Right cardiac atrium (tissue), 5 donors: Measurements from ENCODE around the gene TRIM49C. TPM values are rescaled to one million over a fixed set of nuclear protein-coding genes. Genes with fewer than 3 reads are reported as not detected.
"Not testable (repeated sequence)": the region's sequence is repeated elsewhere in the genome, so short reads cannot be mapped to it uniquely, and the experiment has no call there.

Experiments
- ATAC-seq, 2 donors: fragments of 200-7000 bp; cut with Tn5 transposase; one replicate each; pipeline versions ENCODE4 v1.8.0 to v1.9.1; 2020; ENCODE audit warnings: moderate library complexity in 2 of 2, mild to moderate bottlenecking in 1 of 2
- DNase-seq, 3 donors: peaks; one replicate each; pipeline ENCODE4 v3.0.0-alpha.2; 2020
- H3K27ac ChIP-seq: one replicate; pipeline ENCODE4 v1.5.1; 2013; ENCODE audit warnings: mild to moderate bottlenecking, low read length, control low read depth, moderate library complexity
- H3K27me3 ChIP-seq: one replicate; pipeline ENCODE4 v1.6.1; 2013; ENCODE audit not compliant: control insufficient read depth, insufficient read depth
- H3K4me1 ChIP-seq: one replicate; pipeline ENCODE4 v1.6.1; 2013; ENCODE audit warnings: low read length; ENCODE audit not compliant: control insufficient read depth, insufficient read depth
- H3K4me3 ChIP-seq: one replicate; pipeline ENCODE4 v1.5.1; 2013; ENCODE audit warnings: low read length, control low read depth
- H3K9me3 ChIP-seq: one replicate; pipeline ENCODE4 v1.6.1; 2013; ENCODE audit warnings: low read length; ENCODE audit not compliant: control insufficient read depth
- WGBS: extraction: QIAGEN DNeasy Blood & Tissue Kit; methylation state at CpG from one replicate; pipeline ENCODE4 v1.1.7; 2013; 5-methylcytosine and 5-hydroxymethylcytosine counted together
- intact Hi-C, 4 donors: fragments of 100-400 bp; cut with DNase I; formaldehyde crosslinking; loops; one replicate each; pipeline versions ENCODE4 v1.11.0 to v1.14.0; 2022 to 2023
- long read RNA-seq, 4 donors: library from polyadenylated mRNA; unstranded; transcript quantifications; one replicate each; pipeline ENCODE4 v2.0.0, GENCODE V29; 2020 to 2021
- polyA plus RNA-seq: library from polyadenylated mRNA; stranded (reverse); fragments of 200-250 nt; gene quantifications from one replicate; pipeline ENCODE4 v1.2.3, GENCODE V29; 2013
- total RNA-seq, 4 donors: library from RNA; stranded (reverse); fragmentation: NEBNext Ultra II Directional; extraction: Animal tissue kit (Norgen Biotek cat#: 25700); gene quantifications; one replicate each; pipeline ENCODE4 v1.2.1, GENCODE V29; 2021
- donor health status: healthy with polysubstance abuse.
- donor health status: DM: no; HTN: yes; CAD: no.
- donor health status: DM: no; HTN: no; CAD: no.
- donor health status: DM: no; HTN: yes; CAD: no; lungs with severe emphysema.
- donor health status: DM: yes; HTN: yes; CAD: no.

The TRIM49C gene
- not detected for total RNA-seq
- polyA plus RNA-seq = not detected
- long read RNA-seq, donor 1 = 0 reads
- long read RNA-seq, donor 2 = 0 reads
- long read RNA-seq, donor 3 = 0 reads
- long read RNA-seq, donor 4 = 0 reads

GRCh38 chr11:90030806-90031205, at the start of gene TRIM49C:
Gene TRIM49C, plus strand, starts transcription at chr11:90031106. Its CDS starts 4,106 bp downstream, at chr11:90035212.
- H3K4me1 ChIP-seq, ATAC-seq, H3K4me3 ChIP-seq, H3K9me3 ChIP-seq, DNase-seq, intact Hi-C loops, H3K27me3 ChIP-seq, H3K27ac ChIP-seq: not testable (repeated sequence)
- 75% methylated on average over 1 of the region's 2 CpGs for WGBS

- H3K9me3 ChIP-seq, intact Hi-C loops, H3K27me3 ChIP-seq, H3K4me3 ChIP-seq, ATAC-seq, H3K4me1 ChIP-seq, H3K27ac ChIP-seq, DNase-seq: not testable (repeated sequence)
- whole genome bisulfite sequencing = 71% methylated on average over 2 of the region's 3 CpGs
Measured at GRCh38 chr11:90024184-90024583, 6.7 kb upstream of the TRIM49C start.

GRCh38 chr11:90051591-90052209, 20.8 kb downstream of the TRIM49C start:
- H3K27me3 ChIP-seq, H3K9me3 ChIP-seq, H3K27ac ChIP-seq, H3K4me1 ChIP-seq, H3K4me3 ChIP-seq, intact Hi-C loops, ATAC-seq: not testable (repeated sequence)
- 30% methylated on average over 13 of the region's 41 CpGs for WGBS
- DNase-seq = peak in 1 of 3 donors; percentile 14

- intact Hi-C loops, ATAC-seq, H3K4me1 ChIP-seq, H3K9me3 ChIP-seq, H3K4me3 ChIP-seq, H3K27ac ChIP-seq, DNase-seq, H3K27me3 ChIP-seq: not testable (repeated sequence)
- 3% methylated on average over 13 of the region's 33 CpGs for WGBS
Measured at GRCh38 chr11:90052311-90052710, 21.4 kb downstream of the TRIM49C start.

- H3K4me3 ChIP-seq, intact Hi-C loops, H3K27ac ChIP-seq, DNase-seq, ATAC-seq, H3K9me3 ChIP-seq, H3K27me3 ChIP-seq, H3K4me1 ChIP-seq: not testable (repeated sequence)
- 24% methylated on average over 10 of the region's 28 CpGs for WGBS
Measured at GRCh38 chr11:90053545-90053944, 22.6 kb downstream of the TRIM49C start.

GRCh38 chr11:90085650-90086049, 54.7 kb downstream of the TRIM49C start, which contains the start of gene UBTFL1:
Gene UBTFL1, plus strand, starts transcription at chr11:90085950. Its CDS starts 0 bp downstream, at chr11:90085950.
- DNase-seq, H3K9me3 ChIP-seq, H3K4me1 ChIP-seq, H3K27ac ChIP-seq, H3K4me3 ChIP-seq, ATAC-seq, intact Hi-C loops, H3K27me3 ChIP-seq: not testable (repeated sequence)
- WGBS = 40% methylated on average over 2 of the region's 3 CpGs

- DNase-seq, H3K4me3 ChIP-seq, ATAC-seq, H3K27ac ChIP-seq, H3K9me3 ChIP-seq, H3K4me1 ChIP-seq, H3K27me3 ChIP-seq, intact Hi-C loops: not testable (repeated sequence)
- WGBS = 36% methylated on average over 1 of the region's 2 CpGs
Measured at GRCh38 chr11:90088731-90089130, 57.8 kb downstream of the TRIM49C start.

Other genes with a start within 250 kb of the TRIM49C start
- gene TRIM49, start 222.5 kb upstream of the TRIM49C start, total RNA-seq = not detected
- gene TRIM49, start 222.5 kb upstream of the TRIM49C start, polyA plus RNA-seq = not detected
- not detected for gene TRIM64B, start 152.6 kb upstream of the TRIM49C start, total RNA-seq
- gene TRIM64B, start 152.6 kb upstream of the TRIM49C start, polyA plus RNA-seq = not detected
- not detected for gene TRIM49D1, start 108.9 kb upstream of the TRIM49C start, total RNA-seq
- gene TRIM49D1, start 108.9 kb upstream of the TRIM49C start, polyA plus RNA-seq = not detected
- gene TRIM49D2, start 107.0 kb upstream of the TRIM49C start, total RNA-seq = not detected
- not detected for gene TRIM49D2, start 107.0 kb upstream of the TRIM49C start, polyA plus RNA-seq
- gene TRIM64, start 65.1 kb upstream of the TRIM49C start, total RNA-seq = not detected
- not detected for gene TRIM64, start 65.1 kb upstream of the TRIM49C start, polyA plus RNA-seq
- gene UBTFL1, start 54.8 kb downstream of the TRIM49C start, total RNA-seq = not detected
- gene UBTFL1, start 54.8 kb downstream of the TRIM49C start, polyA plus RNA-seq = not detected
- 1 to 10 TPM; 1.0 to 2.3 (median 1.7) TPM for gene NAALAD2, start 103.6 kb downstream of the TRIM49C start, total RNA-seq
- gene NAALAD2, start 103.6 kb downstream of the TRIM49C start, polyA plus RNA-seq = 2.0 TPM
- gene CHORDC1, start 191.9 kb downstream of the TRIM49C start, total RNA-seq = 10 to 100 TPM; 30.6 to 49.9 (median 43.4) TPM
- gene CHORDC1, start 191.9 kb downstream of the TRIM49C start, polyA plus RNA-seq = 30.9 TPM